Osteocyte (in vitro differentiated cells): ENCODE measurements around the gene RTEL1. TPM values are rescaled to one million over a fixed set of nuclear protein-coding genes. Genes with fewer than 3 reads are reported as not detected.
A peak's percentile ranks its signal among the peaks of the same experiment; 100 is the strongest.

Experiments used
- DNase-seq: peaks from one replicate; pipeline ENCODE4 v3.0.0; 2021; ENCODE audit warnings: mixed read lengths; ENCODE audit not compliant: unreplicated experiment; ENCODE audit errors: extremely low spot score
- H3K27ac Mint-ChIP-seq: one replicate; pipeline ENCODE4 v1.8.0; 2021; ENCODE audit warnings: mild to moderate bottlenecking, mixed read lengths; ENCODE audit not compliant: unreplicated experiment
- H3K27me3 Mint-ChIP-seq: one replicate; pipeline ENCODE4 v1.8.0; 2021; ENCODE audit warnings: mixed read lengths; ENCODE audit not compliant: unreplicated experiment
- H3K36me3 Mint-ChIP-seq: one replicate; pipeline ENCODE4 v1.8.0; 2021; ENCODE audit warnings: mixed read lengths; ENCODE audit not compliant: unreplicated experiment
- H3K4me1 Mint-ChIP-seq: one replicate; pipeline ENCODE4 v1.8.0; 2021; ENCODE audit warnings: mixed read lengths; ENCODE audit not compliant: unreplicated experiment
- H3K4me3 Mint-ChIP-seq: one replicate; pipeline ENCODE4 v1.8.0; 2021; ENCODE audit warnings: mild to moderate bottlenecking, moderate library complexity, mixed read lengths; ENCODE audit not compliant: unreplicated experiment
- H3K9me3 Mint-ChIP-seq: one replicate; pipeline ENCODE4 v1.8.0; 2021; ENCODE audit warnings: mixed read lengths; ENCODE audit not compliant: unreplicated experiment
- CTCF ChIP-seq: fragments of 200-600 bp; sonication (generic); IDR thresholded peaks from 2 replicates; pipeline ENCODE4 v1.5.0; 2021; ENCODE audit warnings: antibody characterized with exemption, mild to moderate bottlenecking, moderate library complexity
- total RNA-seq: library from RNA; stranded (reverse); gene quantifications from 2 replicates; pipeline ENCODE4 v1.2.1, GENCODE V29; 2021

The RTEL1 gene
- total RNA-seq, 1 donor from 2014 or later, result 34.1 TPM

GRCh38 chr20:63700199-63701050 lies 42.3 kb downstream of the RTEL1 start:
- DNase-seq, result no peak
- peaks cover 28% of the 10 kb centered on the region for H3K4me1 Mint-ChIP-seq
- H3K4me3 Mint-ChIP-seq, result no peak overlapping the region
- peaks cover 5% of the 10 kb centered on the region for H3K36me3 Mint-ChIP-seq
- H3K9me3 Mint-ChIP-seq, result no peaks in the 10 kb centered on the region
- H3K27ac Mint-ChIP-seq, result peak overlapping the region; percentile 82
- no peaks in the 10 kb centered on the region for H3K27me3 Mint-ChIP-seq
- no peak for TF ChIP-seq CTCF

GRCh38 chr20:63701051-63701328 lies 42.9 kb downstream of the RTEL1 start:
- no peak for TF ChIP-seq CTCF
- peak overlapping the region; percentile 44 for H3K27ac Mint-ChIP-seq
- H3K27me3 Mint-ChIP-seq, result no peaks in the 10 kb centered on the region
- no peak overlapping the region for H3K4me3 Mint-ChIP-seq
- DNase-seq, result no peak
- no peaks in the 10 kb centered on the region for H3K9me3 Mint-ChIP-seq
- peaks cover 28% of the 10 kb centered on the region for H3K4me1 Mint-ChIP-seq
- peaks cover 5% of the 10 kb centered on the region for H3K36me3 Mint-ChIP-seq

- H3K27ac Mint-ChIP-seq, result peak overlapping the region; percentile 44
- no peak overlapping the region for H3K4me3 Mint-ChIP-seq
- H3K36me3 Mint-ChIP-seq, result peaks cover 5% of the 10 kb centered on the region
- no peak for TF ChIP-seq CTCF
- no peak for DNase-seq
- no peaks in the 10 kb centered on the region for H3K27me3 Mint-ChIP-seq
- H3K9me3 Mint-ChIP-seq, result no peaks in the 10 kb centered on the region
- peaks cover 31% of the 10 kb centered on the region for H3K4me1 Mint-ChIP-seq
These were observed 43.4 kb downstream of the RTEL1 start for GRCh38 chr20:63701329-63702035.

GRCh38 chr20:63702036-63702665 lies 44.0 kb downstream of the RTEL1 start:
- DNase-seq, result no peak
- H3K9me3 Mint-ChIP-seq, result no peaks in the 10 kb centered on the region
- TF ChIP-seq CTCF, result no peak
- H3K36me3 Mint-ChIP-seq, result peaks cover 6% of the 10 kb centered on the region
- H3K4me1 Mint-ChIP-seq, result peaks cover 35% of the 10 kb centered on the region
- no peak overlapping the region for H3K4me3 Mint-ChIP-seq
- no peaks in the 10 kb centered on the region for H3K27me3 Mint-ChIP-seq
- H3K27ac Mint-ChIP-seq, result no peak overlapping the region
